HEK293T (cell line): Measurements from ENCODE around the gene RCN2.

ENCODE experiments used
- CTCF ChIA-PET: fragments of 350-600 bp; formaldehyde crosslinking; extraction: SDS; loops from one replicate; lab custom pipeline; 2021; ENCODE audit warnings: antibody characterized with exemption, inconsistent platforms; lab: Yijun Ruan, JAX
- POLR2A ChIA-PET: fragments of 350-600 bp; formaldehyde crosslinking; extraction: SDS; loops from one replicate; lab custom pipeline; 2020; ENCODE audit warnings: antibody characterized with exemption, inconsistent platforms; lab: Yijun Ruan, JAX
- DNase-seq: peaks from one replicate; pipeline ENCODE4 v3.0.0; 2012; ENCODE audit warnings: mixed read lengths; ENCODE audit errors: extremely low spot score
- ARNT ChIP-seq: fragments of 450-650 bp; IDR thresholded peaks from 2 replicates; pipeline ENCODE4 v1.6.1; 2017; ENCODE audit warnings: mild to moderate bottlenecking
- BHLHE40 ChIP-seq: fragments of 450-650 bp; IDR thresholded peaks from 2 replicates; pipeline ENCODE4 v1.6.1; 2016; ENCODE audit warnings: mild to moderate bottlenecking, moderate library complexity, borderline replicate concordance
- CTBP1 ChIP-seq: fragments of 450-650 bp; IDR thresholded peaks from 2 replicates; pipeline ENCODE4 v1.6.1; 2016; ENCODE audit warnings: borderline replicate concordance
- ELF4 ChIP-seq: fragments of 450-650 bp; IDR thresholded peaks from 2 replicates; pipeline ENCODE4 v1.6.1; 2017; ENCODE audit warnings: antibody characterized with exemption
- FOXA1 ChIP-seq: fragments of 450-650 bp; IDR thresholded peaks from 2 replicates; pipeline ENCODE4 v1.6.1; 2016; ENCODE audit warnings: mild to moderate bottlenecking
- FOXK2 ChIP-seq: fragments of 450-650 bp; IDR thresholded peaks from 2 replicates; pipeline ENCODE4 v1.6.1; 2016; ENCODE audit warnings: mild to moderate bottlenecking
- FOXM1 ChIP-seq: fragments of 450-650 bp; IDR thresholded peaks from 2 replicates; pipeline ENCODE4 v1.6.1; 2017; ENCODE audit warnings: mild to moderate bottlenecking, borderline replicate concordance
- HDGF ChIP-seq: fragments of 450-650 bp; IDR thresholded peaks from 2 replicates; pipeline ENCODE4 v1.6.1; 2017; ENCODE audit warnings: antibody characterized with exemption, borderline replicate concordance
- L3MBTL2 ChIP-seq: fragments of 450-650 bp; conservative IDR thresholded peaks from 2 replicates; pipeline ENCODE4 v1.6.1; 2016; ENCODE audit warnings: mild to moderate bottlenecking
- LEF1 ChIP-seq: fragments of 450-650 bp; IDR thresholded peaks from 2 replicates; pipeline ENCODE4 v1.6.1; 2017; ENCODE audit warnings: mild to moderate bottlenecking, borderline replicate concordance
- NFRKB ChIP-seq: fragments of 450-650 bp; IDR thresholded peaks from 2 replicates; pipeline ENCODE4 v1.6.1; 2016; ENCODE audit warnings: mild to moderate bottlenecking, moderate library complexity
- PKNOX1 ChIP-seq: fragments of 450-650 bp; IDR thresholded peaks from 2 replicates; pipeline ENCODE4 v1.6.1; 2016
- SP1 ChIP-seq: fragments of 450-650 bp; IDR thresholded peaks from 2 replicates; pipeline ENCODE4 v1.6.1; 2017
- SUZ12 ChIP-seq: fragments of 450-650 bp; IDR thresholded peaks from 2 replicates; pipeline ENCODE4 v1.6.1; 2016; ENCODE audit warnings: mild to moderate bottlenecking
- TARDBP ChIP-seq: fragments of 450-650 bp; IDR thresholded peaks from 2 replicates; pipeline ENCODE4 v1.6.1; 2016
- ZNF384 ChIP-seq: fragments of 450-650 bp; IDR thresholded peaks from 2 replicates; pipeline ENCODE4 v1.6.1; 2016

The RCN2 gene

GRCh38 chr15:76941636-76942035 is 10.1 kb downstream of the RCN2 start:
- CTCF ChIA-PET: interaction anchor here (0.6 to 1.5 kb wide), 6 partner anchors 9 to 602 kb away, joined by 3 to 6 read pairs (median 4); no protein-coding TSS in a partner anchor
- POLR2A ChIA-PET: interaction anchor here (0.7 to 4.1 kb wide), 2 partner anchors 11 to 29 kb away, joined by 3 to 20 read pairs; partner anchors contain the start of gene RCN2
- no peak for TF ChIP-seq SUZ12
- TF ChIP-seq LEF1: no peak
- no peak for TF ChIP-seq FOXM1
- TF ChIP-seq HDGF: no peak
- no peak for TF ChIP-seq TARDBP
- no peak for TF ChIP-seq ZNF384
- TF ChIP-seq BHLHE40: no peak
- no peak for TF ChIP-seq ARNT
- no peak for TF ChIP-seq L3MBTL2
- TF ChIP-seq PKNOX1: no peak
- no peak for TF ChIP-seq FOXA1
- no peak for TF ChIP-seq SP1
- TF ChIP-seq CTBP1: no peak
- no peak for TF ChIP-seq FOXK2
- TF ChIP-seq NFRKB: no peak
- no peak for TF ChIP-seq ELF4
- no peak for DNase-seq

DNA sequence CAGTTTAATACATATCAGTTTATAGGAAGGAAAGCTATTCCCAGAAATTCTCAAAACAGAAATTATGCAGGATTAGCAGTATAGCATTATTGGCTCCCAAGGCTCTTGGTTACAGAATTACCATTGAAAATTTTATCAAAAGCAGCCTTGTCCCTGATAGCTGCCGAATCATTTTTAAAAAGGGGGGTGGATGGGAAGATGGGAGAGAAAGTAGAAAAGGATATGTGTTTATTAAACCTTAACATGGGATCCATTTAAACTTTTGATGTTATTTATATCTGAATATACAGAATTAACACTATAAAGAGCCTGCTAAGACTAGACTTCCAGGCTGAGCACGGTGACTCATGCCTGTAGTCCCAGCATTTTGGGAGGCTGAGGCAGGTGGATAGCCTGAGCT is 10.8 kb downstream of the RCN2 start:
- ChIA-PET POLR2A (interaction anchor here (0.7 to 4.1 kb wide), 2 partner anchors 11 to 29 kb away, joined by 3 to 20 read pairs; partner anchors contain the start of gene RCN2), CTCF (interaction anchor here (1.0 kb wide), 1 partner anchor 31 kb away, joined by 6 read pairs; no protein-coding TSS in a partner anchor)
- TF ChIP-seq ARNT (no peak), NFRKB (no peak), BHLHE40 (no peak), SP1 (no peak)
- DNase-seq: no peak

DNA sequence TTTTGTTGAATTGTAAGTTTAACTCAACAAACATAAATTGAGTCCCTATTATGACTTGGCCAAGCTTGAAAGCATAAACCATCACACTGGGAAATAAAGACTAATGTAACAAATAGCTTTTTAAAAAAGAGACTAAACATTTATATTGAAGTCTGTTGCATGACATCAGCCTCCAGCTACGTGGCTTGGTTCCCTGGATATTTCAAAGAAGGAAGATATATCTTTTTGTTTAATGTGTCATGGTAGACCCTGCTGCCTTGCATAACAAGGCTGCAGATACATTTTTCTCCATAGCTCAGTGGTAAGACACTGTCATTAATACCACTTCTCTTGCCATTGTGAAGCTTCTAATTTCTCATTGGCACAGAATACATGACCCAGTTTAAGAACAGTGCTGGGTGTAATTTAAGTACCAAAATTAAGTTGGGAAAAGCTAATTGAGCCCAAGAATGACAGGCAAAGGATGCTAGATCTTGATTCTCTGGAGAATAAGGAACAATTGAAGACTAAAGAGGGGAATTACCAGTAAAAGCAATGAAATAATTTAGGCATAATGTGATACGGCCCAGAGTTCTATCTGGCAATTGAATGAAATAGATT is 14.0 kb downstream of the RCN2 start:
- CTCF ChIA-PET: interaction anchor here (0.5 to 0.8 kb wide), 3 partner anchors 28 to 706 kb away, joined by 3 to 4 read pairs (median 3); no protein-coding TSS in a partner anchor
- TF ChIP-seq FOXM1 (no peak), TARDBP (no peak), BHLHE40 (no peak), ARNT (no peak), L3MBTL2 (no peak), ZNF384 (no peak), NFRKB (no peak), SUZ12 (no peak), PKNOX1 (no peak), SP1 (no peak), FOXA1 (no peak), ELF4 (no peak), FOXK2 (no peak), CTBP1 (no peak), LEF1 (no peak), HDGF (no peak)
- no peak for DNase-seq
- POLR2A ChIA-PET: interaction anchor here (1.2 kb wide), 1 partner anchor 14 kb away, joined by 5 read pairs; the partner anchor contains the start of gene RCN2

DNA sequence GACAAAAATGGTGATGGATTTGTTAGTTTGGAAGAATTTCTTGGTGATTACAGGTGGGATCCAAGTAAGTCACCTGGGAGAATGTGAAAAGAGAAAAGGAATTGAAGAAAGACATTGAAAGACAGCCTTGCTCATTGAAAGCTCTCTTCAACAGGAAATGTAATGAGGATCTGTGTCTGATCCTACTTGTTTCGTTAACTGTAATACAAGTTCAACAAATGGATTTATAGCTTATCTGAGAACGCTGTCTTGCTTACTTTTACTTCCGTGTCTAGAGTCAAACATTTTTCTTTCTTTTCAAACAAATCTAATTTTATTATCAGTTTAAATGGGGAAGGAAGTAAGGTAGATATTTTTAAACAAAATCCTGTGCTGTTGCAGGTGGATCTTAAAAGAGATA is 15.9 kb downstream of the RCN2 start:
- CTCF ChIA-PET: no interaction called here
- DNase-seq: no peak
- POLR2A ChIA-PET: interaction anchor here (3.7 kb wide), 1 partner anchor 16 kb away, joined by 15 read pairs; the partner anchor contains the start of gene RCN2
- TF ChIP-seq ZNF384: no peak
- TF ChIP-seq ARNT: no peak
- no peak for TF ChIP-seq CTBP1
- TF ChIP-seq FOXA1: no peak
- no peak for TF ChIP-seq SUZ12
- TF ChIP-seq BHLHE40: no peak
- TF ChIP-seq FOXM1: no peak
- no peak for TF ChIP-seq SP1
- no peak for TF ChIP-seq HDGF
- TF ChIP-seq LEF1: no peak
- no peak for TF ChIP-seq ELF4
- no peak for TF ChIP-seq L3MBTL2
- no peak for TF ChIP-seq PKNOX1
- TF ChIP-seq TARDBP: no peak
- no peak for TF ChIP-seq FOXK2
- TF ChIP-seq NFRKB: no peak

DNA sequence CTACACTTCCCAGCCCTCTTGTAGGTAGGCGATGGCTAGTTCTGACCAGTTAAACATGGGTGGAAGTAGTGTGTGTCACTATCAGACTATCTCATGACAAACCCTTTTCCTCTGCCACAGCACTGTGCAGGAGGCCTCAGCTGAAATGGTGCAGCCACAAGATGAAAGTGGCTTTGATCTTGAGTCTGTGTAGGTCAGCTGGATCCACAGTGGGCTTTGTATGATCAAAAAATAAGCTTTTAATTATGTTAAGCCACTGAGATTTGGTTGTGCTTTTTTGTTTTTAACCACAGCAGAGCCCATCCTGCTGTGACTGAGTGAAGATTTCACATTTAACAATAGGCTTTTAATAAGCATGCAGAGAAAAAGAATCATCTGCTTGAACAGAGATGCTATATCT is 19.7 kb downstream of the RCN2 start:
- ChIA-PET CTCF (interaction anchor here (0.5 to 0.9 kb wide), 2 partner anchors 11 to 12 kb away, joined by 3 read pairs; no protein-coding TSS in a partner anchor), POLR2A (interaction anchor here (0.9 to 1.3 kb wide), 2 partner anchors 20 to 120 kb away, joined by 3 to 4 read pairs; partner anchors contain the start of genes RCN2 and TSPAN3)
- no peak for DNase-seq
- TF ChIP-seq ZNF384 (no peak), SUZ12 (no peak), SP1 (no peak), NFRKB (no peak), ELF4 (no peak), L3MBTL2 (no peak), BHLHE40 (no peak), CTBP1 (no peak)

- no peak for TF ChIP-seq FOXM1
- peak; percentile 57; the same call in 1 of the 2 replicates for TF ChIP-seq ZNF384
- ChIA-PET POLR2A (interaction anchor here (2.3 kb wide), 1 partner anchor 23 kb away, joined by 16 read pairs; the partner anchor contains the start of gene RCN2), CTCF (interaction anchor here (0.6 to 0.7 kb wide), 3 partner anchors 13 to 668 kb away, joined by 3 read pairs; no protein-coding TSS in a partner anchor)
- DNase-seq: no peak
Measured at GRCh38 chr15:76953913-76954312, 22.4 kb downstream of the RCN2 start.
